ENCODE data around the gene MEF2C.

- no peak for TF ChIP-seq CTCF (IDR thresholded peaks at IDR 0.05; ENCODE audit: insufficient read depth, low read depth, low read length)
- no peak for TF ChIP-seq EZH2 (IDR thresholded peaks at IDR 0.05; ENCODE audit: insufficient read depth, low read length)
Measured at GRCh38 chr5:88815050-88815789, 67.8 kb downstream of the MEF2C start.
